ENCODE results near the gene ZDHHC22. TPM values are rescaled to one million over a fixed set of nuclear protein-coding genes. Genes with fewer than 3 reads are reported as not detected.

ZDHHC22 gene
- total and polyA plus RNA-seq, 2 experiments from 2014 or later = 17.6 to 32.1 TPM

DNA sequence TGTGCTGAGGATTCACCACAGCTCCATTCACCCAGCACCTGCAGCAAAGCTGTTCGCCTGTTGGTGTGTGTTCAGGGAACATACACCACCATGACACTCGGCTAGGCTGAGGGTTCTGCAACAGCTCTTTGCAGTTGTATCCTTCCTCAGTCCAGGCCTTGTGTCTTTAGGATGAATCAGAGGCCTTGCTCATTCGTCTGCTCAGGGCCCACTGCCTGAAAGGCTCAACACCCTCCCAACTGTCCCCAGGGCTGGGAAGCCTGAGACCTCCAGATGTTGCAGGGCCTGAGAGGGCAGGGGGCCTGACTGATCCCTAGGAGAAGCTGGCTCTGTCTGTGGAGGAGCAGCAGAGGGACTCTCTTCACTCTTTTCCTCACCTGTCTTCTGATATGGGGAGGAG is 11.2 kb downstream of the ZDHHC22 start:
- Histone ChIP-seq H3K79me2 (replicated peaks; ENCODE audit: insufficient read depth) (no peaks in the 10 kb centered on the region), H3K9me2 (ENCODE audit: insufficient read depth) (no peaks in the 10 kb centered on the region), H3K27me3 (ENCODE audit: insufficient read depth) (0 out of 2 replicates have a peak, but pooled peaks cover 4% of the 10 kb centered on the region), H3K4me2 (no peak overlapping the region), H2AFZ (no peak overlapping the region), H3K27ac (ENCODE audit: low read depth) (no peak overlapping the region), H3K4me1 (ENCODE audit: insufficient read depth) (peaks cover 13% of the 10 kb centered on the region; the same call in 1 of the 2 replicates), H3K36me3 (ENCODE audit: insufficient read depth) (no peaks in the 10 kb centered on the region; the same call in 1 of the 2 replicates), H4K20me1 (replicated peaks; ENCODE audit: insufficient read depth) (peaks cover 6% of the 10 kb centered on the region), H3K4me3 (no peak overlapping the region), H3F3A (replicated peaks; ENCODE audit: low read depth) (0 out of 2 replicates have a peak, but pooled peaks cover 10% of the 10 kb centered on the region)
- Mint-ChIP-seq H3K27me3 (ENCODE audit: insufficient read depth, low read depth, poor library complexity) (peaks cover 14% of the 10 kb centered on the region), H3K36me3 (ENCODE audit: low read depth) (peaks cover 40% of the 10 kb centered on the region), H3K4me1 (peaks cover 20% of the 10 kb centered on the region), H3K27ac (no peak overlapping the region), H3K4me3 (no peak overlapping the region), H3K9me3 (no peaks in the 10 kb centered on the region)
- TF ChIP-seq EZH2 (IDR thresholded peaks at IDR 0.05; ENCODE audit: low read depth, unreplicated experiment) = no peak
- TF ChIP-seq CREB1 (CRISPR knock-in tag; IDR thresholded peaks at IDR 0.05; ENCODE audit: low read depth) = no peak
- TF ChIP-seq, protein P1, sequence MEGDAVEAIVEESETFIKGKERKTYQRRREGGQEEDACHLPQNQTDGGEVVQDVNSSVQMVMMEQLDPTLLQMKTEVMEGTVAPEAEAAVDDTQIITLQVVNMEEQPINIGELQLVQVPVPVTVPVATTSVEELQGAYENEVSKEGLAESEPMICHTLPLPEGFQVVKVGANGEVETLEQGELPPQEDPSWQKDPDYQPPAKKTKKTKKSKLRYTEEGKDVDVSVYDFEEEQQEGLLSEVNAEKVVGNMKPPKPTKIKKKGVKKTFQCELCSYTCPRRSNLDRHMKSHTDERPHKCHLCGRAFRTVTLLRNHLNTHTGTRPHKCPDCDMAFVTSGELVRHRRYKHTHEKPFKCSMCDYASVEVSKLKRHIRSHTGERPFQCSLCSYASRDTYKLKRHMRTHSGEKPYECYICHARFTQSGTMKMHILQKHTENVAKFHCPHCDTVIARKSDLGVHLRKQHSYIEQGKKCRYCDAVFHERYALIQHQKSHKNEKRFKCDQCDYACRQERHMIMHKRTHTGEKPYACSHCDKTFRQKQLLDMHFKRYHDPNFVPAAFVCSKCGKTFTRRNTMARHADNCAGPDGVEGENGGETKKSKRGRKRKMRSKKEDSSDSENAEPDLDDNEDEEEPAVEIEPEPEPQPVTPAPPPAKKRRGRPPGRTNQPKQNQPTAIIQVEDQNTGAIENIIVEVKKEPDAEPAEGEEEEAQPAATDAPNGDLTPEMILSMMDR (conservative IDR thresholded peaks at IDR 0.05; ENCODE audit: low read depth in 2 of 2) = no peak
- TF ChIP-seq ZNF114 (CRISPR knock-in tag; IDR thresholded peaks at IDR 0.05) = no peak
- no peak for TF ChIP-seq NANOG (IDR thresholded peaks at IDR 0.05; ENCODE audit: borderline replicate concordance)
- no peak for TF ChIP-seq STAT1 (IDR thresholded peaks at IDR 0.05; ENCODE audit: unreplicated experiment)
- TF ChIP-seq, protein P2, sequence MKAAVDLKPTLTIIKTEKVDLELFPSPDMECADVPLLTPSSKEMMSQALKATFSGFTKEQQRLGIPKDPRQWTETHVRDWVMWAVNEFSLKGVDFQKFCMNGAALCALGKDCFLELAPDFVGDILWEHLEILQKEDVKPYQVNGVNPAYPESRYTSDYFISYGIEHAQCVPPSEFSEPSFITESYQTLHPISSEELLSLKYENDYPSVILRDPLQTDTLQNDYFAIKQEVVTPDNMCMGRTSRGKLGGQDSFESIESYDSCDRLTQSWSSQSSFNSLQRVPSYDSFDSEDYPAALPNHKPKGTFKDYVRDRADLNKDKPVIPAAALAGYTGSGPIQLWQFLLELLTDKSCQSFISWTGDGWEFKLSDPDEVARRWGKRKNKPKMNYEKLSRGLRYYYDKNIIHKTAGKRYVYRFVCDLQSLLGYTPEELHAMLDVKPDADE (IDR thresholded peaks at IDR 0.05) = no peak
- no peak for TF ChIP-seq EZH2phosphoT487 (IDR thresholded peaks at IDR 0.05; ENCODE audit: unreplicated experiment)
- TF ChIP-seq ZNF331 (CRISPR knock-in tag; IDR thresholded peaks at IDR 0.05; ENCODE audit: low read depth) = no peak
- TF ChIP-seq JUNB (IDR thresholded peaks at IDR 0.05; ENCODE audit: unreplicated experiment) = no peak
- TF ChIP-seq, protein P3, sequence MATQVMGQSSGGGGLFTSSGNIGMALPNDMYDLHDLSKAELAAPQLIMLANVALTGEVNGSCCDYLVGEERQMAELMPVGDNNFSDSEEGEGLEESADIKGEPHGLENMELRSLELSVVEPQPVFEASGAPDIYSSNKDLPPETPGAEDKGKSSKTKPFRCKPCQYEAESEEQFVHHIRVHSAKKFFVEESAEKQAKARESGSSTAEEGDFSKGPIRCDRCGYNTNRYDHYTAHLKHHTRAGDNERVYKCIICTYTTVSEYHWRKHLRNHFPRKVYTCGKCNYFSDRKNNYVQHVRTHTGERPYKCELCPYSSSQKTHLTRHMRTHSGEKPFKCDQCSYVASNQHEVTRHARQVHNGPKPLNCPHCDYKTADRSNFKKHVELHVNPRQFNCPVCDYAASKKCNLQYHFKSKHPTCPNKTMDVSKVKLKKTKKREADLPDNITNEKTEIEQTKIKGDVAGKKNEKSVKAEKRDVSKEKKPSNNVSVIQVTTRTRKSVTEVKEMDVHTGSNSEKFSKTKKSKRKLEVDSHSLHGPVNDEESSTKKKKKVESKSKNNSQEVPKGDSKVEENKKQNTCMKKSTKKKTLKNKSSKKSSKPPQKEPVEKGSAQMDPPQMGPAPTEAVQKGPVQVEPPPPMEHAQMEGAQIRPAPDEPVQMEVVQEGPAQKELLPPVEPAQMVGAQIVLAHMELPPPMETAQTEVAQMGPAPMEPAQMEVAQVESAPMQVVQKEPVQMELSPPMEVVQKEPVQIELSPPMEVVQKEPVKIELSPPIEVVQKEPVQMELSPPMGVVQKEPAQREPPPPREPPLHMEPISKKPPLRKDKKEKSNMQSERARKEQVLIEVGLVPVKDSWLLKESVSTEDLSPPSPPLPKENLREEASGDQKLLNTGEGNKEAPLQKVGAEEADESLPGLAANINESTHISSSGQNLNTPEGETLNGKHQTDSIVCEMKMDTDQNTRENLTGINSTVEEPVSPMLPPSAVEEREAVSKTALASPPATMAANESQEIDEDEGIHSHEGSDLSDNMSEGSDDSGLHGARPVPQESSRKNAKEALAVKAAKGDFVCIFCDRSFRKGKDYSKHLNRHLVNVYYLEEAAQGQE (IDR thresholded peaks at IDR 0.05; ENCODE audit: unreplicated experiment) = no peak
- TF ChIP-seq, protein P4, sequence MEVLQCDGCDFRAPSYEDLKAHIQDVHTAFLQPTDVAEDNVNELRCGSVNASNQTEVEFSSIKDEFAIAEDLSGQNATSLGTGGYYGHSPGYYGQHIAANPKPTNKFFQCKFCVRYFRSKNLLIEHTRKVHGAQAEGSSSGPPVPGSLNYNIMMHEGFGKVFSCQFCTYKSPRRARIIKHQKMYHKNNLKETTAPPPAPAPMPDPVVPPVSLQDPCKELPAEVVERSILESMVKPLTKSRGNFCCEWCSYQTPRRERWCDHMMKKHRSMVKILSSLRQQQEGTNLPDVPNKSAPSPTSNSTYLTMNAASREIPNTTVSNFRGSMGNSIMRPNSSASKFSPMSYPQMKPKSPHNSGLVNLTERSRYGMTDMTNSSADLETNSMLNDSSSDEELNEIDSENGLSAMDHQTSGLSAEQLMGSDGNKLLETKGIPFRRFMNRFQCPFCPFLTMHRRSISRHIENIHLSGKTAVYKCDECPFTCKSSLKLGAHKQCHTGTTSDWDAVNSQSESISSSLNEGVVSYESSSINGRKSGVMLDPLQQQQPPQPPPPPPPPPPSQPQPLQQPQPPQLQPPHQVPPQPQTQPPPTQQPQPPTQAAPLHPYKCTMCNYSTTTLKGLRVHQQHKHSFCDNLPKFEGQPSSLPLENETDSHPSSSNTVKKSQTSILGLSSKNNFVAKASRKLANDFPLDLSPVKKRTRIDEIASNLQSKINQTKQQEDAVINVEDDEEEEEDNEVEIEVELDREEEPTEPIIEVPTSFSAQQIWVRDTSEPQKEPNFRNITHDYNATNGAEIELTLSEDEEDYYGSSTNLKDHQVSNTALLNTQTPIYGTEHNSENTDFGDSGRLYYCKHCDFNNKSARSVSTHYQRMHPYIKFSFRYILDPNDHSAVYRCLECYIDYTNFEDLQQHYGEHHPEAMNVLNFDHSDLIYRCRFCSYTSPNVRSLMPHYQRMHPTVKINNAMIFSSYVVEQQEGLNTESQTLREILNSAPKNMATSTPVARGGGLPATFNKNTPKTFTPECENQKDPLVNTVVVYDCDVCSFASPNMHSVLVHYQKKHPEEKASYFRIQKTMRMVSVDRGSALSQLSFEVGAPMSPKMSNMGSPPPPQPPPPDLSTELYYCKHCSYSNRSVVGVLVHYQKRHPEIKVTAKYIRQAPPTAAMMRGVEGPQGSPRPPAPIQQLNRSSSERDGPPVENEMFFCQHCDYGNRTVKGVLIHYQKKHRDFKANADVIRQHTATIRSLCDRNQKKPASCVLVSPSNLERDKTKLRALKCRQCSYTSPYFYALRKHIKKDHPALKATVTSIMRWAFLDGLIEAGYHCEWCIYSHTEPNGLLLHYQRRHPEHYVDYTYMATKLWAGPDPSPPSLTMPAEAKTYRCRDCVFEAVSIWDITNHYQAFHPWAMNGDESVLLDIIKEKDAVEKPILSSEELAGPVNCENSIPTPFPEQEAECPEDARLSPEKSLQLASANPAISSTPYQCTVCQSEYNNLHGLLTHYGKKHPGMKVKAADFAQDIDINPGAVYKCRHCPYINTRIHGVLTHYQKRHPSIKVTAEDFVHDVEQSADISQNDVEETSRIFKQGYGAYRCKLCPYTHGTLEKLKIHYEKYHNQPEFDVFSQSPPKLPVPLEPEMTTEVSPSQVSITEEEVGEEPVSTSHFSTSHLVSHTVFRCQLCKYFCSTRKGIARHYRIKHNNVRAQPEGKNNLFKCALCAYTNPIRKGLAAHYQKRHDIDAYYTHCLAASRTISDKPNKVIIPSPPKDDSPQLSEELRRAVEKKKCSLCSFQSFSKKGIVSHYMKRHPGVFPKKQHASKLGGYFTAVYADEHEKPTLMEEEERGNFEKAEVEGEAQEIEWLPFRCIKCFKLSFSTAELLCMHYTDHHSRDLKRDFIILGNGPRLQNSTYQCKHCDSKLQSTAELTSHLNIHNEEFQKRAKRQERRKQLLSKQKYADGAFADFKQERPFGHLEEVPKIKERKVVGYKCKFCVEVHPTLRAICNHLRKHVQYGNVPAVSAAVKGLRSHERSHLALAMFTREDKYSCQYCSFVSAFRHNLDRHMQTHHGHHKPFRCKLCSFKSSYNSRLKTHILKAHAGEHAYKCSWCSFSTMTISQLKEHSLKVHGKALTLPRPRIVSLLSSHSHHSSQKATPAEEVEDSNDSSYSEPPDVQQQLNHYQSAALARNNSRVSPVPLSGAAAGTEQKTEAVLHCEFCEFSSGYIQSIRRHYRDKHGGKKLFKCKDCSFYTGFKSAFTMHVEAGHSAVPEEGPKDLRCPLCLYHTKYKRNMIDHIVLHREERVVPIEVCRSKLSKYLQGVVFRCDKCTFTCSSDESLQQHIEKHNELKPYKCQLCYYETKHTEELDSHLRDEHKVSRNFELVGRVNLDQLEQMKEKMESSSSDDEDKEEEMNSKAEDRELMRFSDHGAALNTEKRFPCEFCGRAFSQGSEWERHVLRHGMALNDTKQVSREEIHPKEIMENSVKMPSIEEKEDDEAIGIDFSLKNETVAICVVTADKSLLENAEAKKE (CRISPR knock-in tag; IDR thresholded peaks at IDR 0.05) = no peak
- no peak for TF ChIP-seq POLR2AphosphoS5 (IDR thresholded peaks at IDR 0.05; ENCODE audit: low read depth)
- no peak for DNase-seq (ENCODE audit: low spot score)
- no peak for ATAC-seq
